Keratinocyte (primary cell): Measurements from ENCODE around the gene RNPS1. TPM values are rescaled to one million over a fixed set of nuclear protein-coding genes. Genes with fewer than 3 reads are reported as not detected.

Experiments
- DNase-seq: peaks from one replicate; pipeline ENCODE4 v3.0.0-alpha.2; 2011; ENCODE audit warnings: low read depth, missing footprints, low spot score
- FAIRE-seq: peaks from 2 replicates; lab custom pipeline; 2011; peaks lifted over from hg19 to GRCh38; lab: Jason Lieb, UNC
- H2AFZ ChIP-seq: 2 replicates; pipeline ENCODE4 v1.6.0; 2012; ENCODE audit warnings: low read length, control low read depth, inconsistent platforms; ENCODE audit not compliant: control insufficient read depth
- H3K27ac ChIP-seq: 2 replicates; pipeline ENCODE4 v1.5.1; 2011; ENCODE audit warnings: low read length; ENCODE audit not compliant: control insufficient read depth, insufficient read depth
- H3K27me3 ChIP-seq: 3 replicates; pipeline ENCODE4 v1.6.0; 2011; ENCODE audit warnings: low read length; ENCODE audit not compliant: control insufficient read depth, insufficient read depth; ENCODE audit errors: extremely low read depth
- H3K36me3 ChIP-seq, 2 experiments: 2 replicates in 1 of 2; 3 replicates in 1 of 2; pipeline ENCODE4 v1.5.1; 2011; ENCODE audit warnings: low read length in 2 of 2, mild to moderate bottlenecking in 1 of 2; ENCODE audit not compliant: control insufficient read depth in 2 of 2, insufficient read depth in 2 of 2; ENCODE audit errors: extremely low read depth in 1 of 2
- H3K4me1 ChIP-seq: 3 replicates; pipeline ENCODE4 v1.5.1; 2011; ENCODE audit warnings: low read length; ENCODE audit not compliant: control insufficient read depth, insufficient read depth; ENCODE audit errors: extremely low read depth
- H3K4me2 ChIP-seq: 3 replicates; pipeline ENCODE4 v1.6.0; 2011; ENCODE audit warnings: low read depth, low read length; ENCODE audit not compliant: control insufficient read depth, insufficient read depth; ENCODE audit errors: extremely low read depth
- H3K4me3 ChIP-seq, 3 experiments: fragments of 200-600 bp in 1 of 3; sonication (generic) in 1 of 3; 2 replicates in 2 of 3; 3 replicates in 1 of 3; pipeline ENCODE4 v1.5.1; 2011 to 2016; ENCODE audit warnings: low read length in 3 of 3, mild to moderate bottlenecking in 3 of 3, control low read depth in 2 of 3, inconsistent platforms in 1 of 3, low read depth in 1 of 3, mixed read lengths in 1 of 3, mixed run types in 1 of 3, moderate library complexity in 1 of 3; ENCODE audit not compliant: control insufficient read depth in 2 of 3, insufficient read depth in 2 of 3; ENCODE audit errors: extremely low read depth in 1 of 3
- H3K79me2 ChIP-seq: 2 replicates; pipeline ENCODE4 v1.6.0; 2012; ENCODE audit warnings: low read length; ENCODE audit not compliant: control insufficient read depth, insufficient read depth
- H3K9ac ChIP-seq: 3 replicates; pipeline ENCODE4 v1.6.0; 2011; ENCODE audit warnings: low read length; ENCODE audit not compliant: control insufficient read depth, insufficient read depth; ENCODE audit errors: extremely low read depth
- H3K9me1 ChIP-seq: 3 replicates; pipeline ENCODE4 v1.6.0; 2011; ENCODE audit warnings: low read length; ENCODE audit not compliant: control insufficient read depth, insufficient read depth; ENCODE audit errors: extremely low read depth
- H3K9me3 ChIP-seq: 2 replicates; pipeline ENCODE4 v1.5.1; 2012; ENCODE audit warnings: low read depth, low read length; ENCODE audit not compliant: control insufficient read depth
- H4K20me1 ChIP-seq: 3 replicates; pipeline ENCODE4 v1.6.0; 2011; ENCODE audit warnings: low read length; ENCODE audit not compliant: control insufficient read depth, insufficient read depth; ENCODE audit errors: extremely low read depth
- EZH2 ChIP-seq: IDR thresholded peaks from one replicate; pipeline ENCODE4 v1.6.1; 2012; ENCODE audit warnings: inconsistent platforms, mild to moderate bottlenecking, low read length, moderate library complexity
- dilution Hi-C: fragments of 300-500 bp; cut with MboI; formaldehyde crosslinking; loops from one replicate; pipeline ENCODE4 v1.7.0; 2020; ENCODE audit warnings: low sequenced_read_pairs; ENCODE audit not compliant: extremely low pct_ligation_motif_present
- polyA plus RNA-seq, 5 experiments: library from polyadenylated mRNA; depleted of rRNA in 3 of 5; stranded (reverse) in 3 of 5; stranded (forward) in 1 of 5; unstranded in 1 of 5; fragments of >200 nt; gene quantifications; 1 replicate in 1 of 5; 2 replicates in 3 of 5; 3 replicates in 1 of 5; pipeline versions ENCODE4 v1.2.1 to v1.2.3, GENCODE V29; 2011 to 2012; ENCODE audit warnings: missing spikeins in 2 of 5, low read depth in 1 of 5, low replicate concordance in 1 of 5
- TF ChIP-seq, protein P1 (sequence below), 3 experiments: IDR thresholded peaks in 1 of 3; conservative IDR thresholded peaks in 1 of 3; optimal IDR thresholded peaks in 1 of 3; 2 replicates in 2 of 3; 3 replicates in 1 of 3; pipeline versions ENCODE3 to v1.5.1; 2011; ENCODE audit warnings: low read length in 3 of 3, mild to moderate bottlenecking in 3 of 3, moderate library complexity in 2 of 3, control low read depth in 1 of 3, inconsistent platforms in 1 of 3; ENCODE audit not compliant: insufficient read depth in 2 of 3; ENCODE audit errors: extremely low read depth in 1 of 3

RNPS1 gene
- polyA plus RNA-seq, 1 donor (not counting 4 experiments of a cell fraction or from before 2014, with no cell fraction given), result 89.4 TPM

DNA sequence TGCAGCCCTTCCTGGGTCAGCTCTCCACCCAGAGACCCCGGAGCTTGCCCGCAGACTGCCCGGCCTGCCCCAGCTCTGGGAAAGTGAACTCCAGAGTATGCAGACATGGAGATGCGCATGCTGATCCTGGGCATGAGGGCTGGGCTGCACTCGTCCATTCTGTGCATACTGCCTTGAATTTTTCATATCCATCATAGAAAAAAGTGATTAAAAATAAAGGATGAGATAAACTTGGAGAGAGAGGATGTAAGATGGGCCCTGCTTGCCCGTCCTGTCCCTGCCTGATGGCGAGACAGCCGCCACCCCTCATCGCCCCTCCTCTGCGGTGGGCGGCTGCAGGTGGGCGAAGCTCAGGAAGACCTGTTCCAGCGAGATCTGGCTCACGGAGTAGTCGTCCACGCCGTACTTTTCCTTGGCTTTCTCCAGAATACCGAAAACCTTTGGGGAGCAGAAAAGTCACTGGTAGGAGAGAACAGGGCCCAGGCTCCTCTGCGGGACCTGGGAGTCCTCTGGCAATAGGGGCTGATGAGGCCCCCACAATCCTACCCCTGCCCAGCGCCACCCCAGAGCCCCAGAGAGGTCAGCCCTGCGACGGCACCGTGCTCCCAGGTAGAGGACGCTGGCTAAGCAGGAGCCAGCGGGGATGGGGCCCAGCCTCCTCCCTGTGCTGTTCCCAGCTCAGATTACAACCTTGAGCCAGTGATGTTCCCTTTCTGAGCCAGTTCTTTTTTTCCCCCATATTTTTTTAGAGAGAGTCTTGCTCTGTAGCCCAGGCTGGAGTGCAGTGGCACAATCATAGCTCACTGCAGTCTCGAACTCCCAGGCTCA is 8.7 kb upstream of the RNPS1 start:
- Histone ChIP-seq H3K4me1 (no peaks in the 10 kb centered on the region), H3K4me3 (no peak overlapping the region), H3K4me2 (no peak overlapping the region), H3K27me3 (no peaks in the 10 kb centered on the region), H3K27ac (no peak overlapping the region), H2AFZ (no peak overlapping the region), H4K20me1 (no peaks in the 10 kb centered on the region), H3K9me1 (no peaks in the 10 kb centered on the region), H3K79me2 (no peaks in the 10 kb centered on the region), H3K36me3 (peaks cover 0 to 1% of the 10 kb centered on the region in 2 experiments), H3K9me3 (no peaks in the 10 kb centered on the region), H3K9ac (no peak overlapping the region)
- no peak for FAIRE-seq
- no peak for DNase-seq
- dilution Hi-C loops, result no loop called here
- no peak for TF ChIP-seq EZH2
- TF ChIP-seq, protein P1, sequence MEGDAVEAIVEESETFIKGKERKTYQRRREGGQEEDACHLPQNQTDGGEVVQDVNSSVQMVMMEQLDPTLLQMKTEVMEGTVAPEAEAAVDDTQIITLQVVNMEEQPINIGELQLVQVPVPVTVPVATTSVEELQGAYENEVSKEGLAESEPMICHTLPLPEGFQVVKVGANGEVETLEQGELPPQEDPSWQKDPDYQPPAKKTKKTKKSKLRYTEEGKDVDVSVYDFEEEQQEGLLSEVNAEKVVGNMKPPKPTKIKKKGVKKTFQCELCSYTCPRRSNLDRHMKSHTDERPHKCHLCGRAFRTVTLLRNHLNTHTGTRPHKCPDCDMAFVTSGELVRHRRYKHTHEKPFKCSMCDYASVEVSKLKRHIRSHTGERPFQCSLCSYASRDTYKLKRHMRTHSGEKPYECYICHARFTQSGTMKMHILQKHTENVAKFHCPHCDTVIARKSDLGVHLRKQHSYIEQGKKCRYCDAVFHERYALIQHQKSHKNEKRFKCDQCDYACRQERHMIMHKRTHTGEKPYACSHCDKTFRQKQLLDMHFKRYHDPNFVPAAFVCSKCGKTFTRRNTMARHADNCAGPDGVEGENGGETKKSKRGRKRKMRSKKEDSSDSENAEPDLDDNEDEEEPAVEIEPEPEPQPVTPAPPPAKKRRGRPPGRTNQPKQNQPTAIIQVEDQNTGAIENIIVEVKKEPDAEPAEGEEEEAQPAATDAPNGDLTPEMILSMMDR (optimal IDR thresholded peaks at IDR 0.05 in 1 of 3, IDR thresholded peaks at IDR 0.05 in 1 of 3, conservative IDR thresholded peaks at IDR 0.05 in 1 of 3; ENCODE audit: extremely low read depth in 1 of 3, insufficient read depth in 2 of 3, low read length in 3 of 3), result no peak

- Histone ChIP-seq H3K4me1 (no peaks in the 10 kb centered on the region), H3K36me3 (peaks cover 0 to 1% of the 10 kb centered on the region in 2 experiments), H3K79me2 (no peaks in the 10 kb centered on the region), H3K4me3 (no peak overlapping the region), H3K9me3 (no peaks in the 10 kb centered on the region), H2AFZ (no peak overlapping the region), H3K9me1 (no peaks in the 10 kb centered on the region), H3K9ac (no peak overlapping the region), H3K27ac (no peak overlapping the region), H4K20me1 (no peaks in the 10 kb centered on the region), H3K27me3 (no peaks in the 10 kb centered on the region), H3K4me2 (no peak overlapping the region)
- dilution Hi-C loops, result no loop called here
- TF ChIP-seq EZH2, result no peak
- TF ChIP-seq, protein P1 (optimal IDR thresholded peaks at IDR 0.05 in 1 of 3, IDR thresholded peaks at IDR 0.05 in 1 of 3, conservative IDR thresholded peaks at IDR 0.05 in 1 of 3; ENCODE audit: extremely low read depth in 1 of 3, insufficient read depth in 2 of 3, low read length in 3 of 3), result no peak
- FAIRE-seq (no peak), DNase-seq (no peak)
Observed at GRCh38 chr16:2275476-2276367, 7.8 kb upstream of the RNPS1 start.
